LNCAP (cell line): ENCODE measurements around the gene STXBP2.

Experiments
- CTCF ChIP-seq: fragments of 450-650 bp; IDR thresholded peaks from 2 replicates; pipeline ENCODE4 v1.5.1; 2017; ENCODE audit warnings: mild to moderate bottlenecking

Gene STXBP2

GRCh38 chr19:7685546-7686445, 48.9 kb downstream of the STXBP2 start:
- TF ChIP-seq CTCF = no peak

GRCh38 chr19:7687177-7687576, 50.3 kb downstream of the STXBP2 start:
- TF ChIP-seq CTCF = no peak

GRCh38 chr19:7689165-7689564, 52.3 kb downstream of the STXBP2 start:
- TF ChIP-seq CTCF = no peak

- TF ChIP-seq CTCF = no peak
These were observed 53.9 kb downstream of the STXBP2 start for GRCh38 chr19:7690779-7691258.

GRCh38 chr19:7691497-7691896, 54.6 kb downstream of the STXBP2 start:
- TF ChIP-seq CTCF = no peak

GRCh38 chr19:7692417-7693088, 55.6 kb downstream of the STXBP2 start:
- no peak for TF ChIP-seq CTCF

GRCh38 chr19:7694499-7694898, 57.6 kb downstream of the STXBP2 start:
- TF ChIP-seq CTCF = no peak
